AG09309 (cell line): ENCODE data around the gene SLC17A7.
A peak's percentile ranks its signal among the peaks of the same experiment; 100 is the strongest.

ENCODE experiments used
- DNase-seq: peaks from one replicate; pipeline ENCODE4 v3.0.0-alpha.2; 2010; ENCODE audit warnings: low read depth
- H3K4me3 ChIP-seq: 2 replicates; pipeline ENCODE4 v1.5.1; 2011; ENCODE audit warnings: mild to moderate bottlenecking, low read depth, low read length, moderate library complexity; ENCODE audit not compliant: control insufficient read depth
- TF ChIP-seq, protein P1 (sequence below): IDR thresholded peaks from 2 replicates; pipeline ENCODE4 v1.5.1; 2011; ENCODE audit warnings: mild to moderate bottlenecking, low read depth, low read length, inconsistent platforms; ENCODE audit not compliant: insufficient read depth, control insufficient read depth; ENCODE audit errors: missing control alignments

SLC17A7 gene

DNA sequence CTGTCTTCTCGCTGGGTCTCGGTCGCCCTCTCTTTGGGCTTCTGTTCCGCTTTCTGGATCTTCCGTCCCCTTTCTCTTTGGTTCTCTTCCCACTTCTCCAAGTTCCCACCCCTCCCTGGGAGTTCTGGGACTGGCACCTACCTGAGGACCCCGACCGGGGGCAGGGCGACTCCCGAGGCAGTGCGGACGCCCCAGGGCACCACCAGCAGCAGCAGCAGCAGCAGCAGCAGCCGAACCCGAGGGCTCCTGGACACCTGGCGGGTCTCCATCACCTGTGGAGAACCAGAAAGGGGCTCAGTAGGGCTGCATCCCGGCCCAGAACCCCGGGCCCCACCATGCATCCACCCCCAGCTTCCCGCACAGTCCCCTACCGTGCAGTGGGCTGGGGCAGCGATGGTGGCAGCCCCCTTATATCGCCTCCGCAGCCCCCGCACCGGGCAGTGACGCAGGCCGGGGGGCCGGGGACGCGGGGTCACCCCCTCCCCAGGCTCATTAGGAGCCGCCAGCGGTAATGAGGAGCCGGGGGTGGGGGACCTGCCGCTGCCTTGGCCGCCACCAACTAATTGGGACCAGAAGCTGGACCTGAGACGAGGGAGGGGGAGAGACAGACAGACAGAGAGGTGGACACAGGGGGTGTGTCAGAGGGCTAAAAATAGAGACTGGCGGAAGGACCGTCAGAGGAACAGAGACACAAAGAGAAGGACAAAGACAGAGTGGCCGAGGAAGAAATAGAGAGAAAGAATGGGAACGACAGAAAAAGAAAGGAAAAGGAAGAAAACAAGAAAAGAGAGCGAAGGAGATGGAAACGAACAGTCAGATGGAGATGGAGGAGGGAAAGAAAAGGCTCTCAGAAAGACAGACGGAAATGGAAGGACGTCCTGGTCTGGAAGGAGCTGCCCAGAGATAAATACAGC is 18.0 kb downstream of the SLC17A7 start, which contains the start of gene PTH2:
Gene PTH2, minus strand, starts transcription at position 371 of the 914 bp plus-strand sequence. Its CDS starts 102 bp downstream, at position 269.
- TF ChIP-seq, protein P1, sequence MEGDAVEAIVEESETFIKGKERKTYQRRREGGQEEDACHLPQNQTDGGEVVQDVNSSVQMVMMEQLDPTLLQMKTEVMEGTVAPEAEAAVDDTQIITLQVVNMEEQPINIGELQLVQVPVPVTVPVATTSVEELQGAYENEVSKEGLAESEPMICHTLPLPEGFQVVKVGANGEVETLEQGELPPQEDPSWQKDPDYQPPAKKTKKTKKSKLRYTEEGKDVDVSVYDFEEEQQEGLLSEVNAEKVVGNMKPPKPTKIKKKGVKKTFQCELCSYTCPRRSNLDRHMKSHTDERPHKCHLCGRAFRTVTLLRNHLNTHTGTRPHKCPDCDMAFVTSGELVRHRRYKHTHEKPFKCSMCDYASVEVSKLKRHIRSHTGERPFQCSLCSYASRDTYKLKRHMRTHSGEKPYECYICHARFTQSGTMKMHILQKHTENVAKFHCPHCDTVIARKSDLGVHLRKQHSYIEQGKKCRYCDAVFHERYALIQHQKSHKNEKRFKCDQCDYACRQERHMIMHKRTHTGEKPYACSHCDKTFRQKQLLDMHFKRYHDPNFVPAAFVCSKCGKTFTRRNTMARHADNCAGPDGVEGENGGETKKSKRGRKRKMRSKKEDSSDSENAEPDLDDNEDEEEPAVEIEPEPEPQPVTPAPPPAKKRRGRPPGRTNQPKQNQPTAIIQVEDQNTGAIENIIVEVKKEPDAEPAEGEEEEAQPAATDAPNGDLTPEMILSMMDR = no peak
- DNase-seq = no peak
- H3K4me3 ChIP-seq = no peak within 1 kb of the TSS

DNA sequence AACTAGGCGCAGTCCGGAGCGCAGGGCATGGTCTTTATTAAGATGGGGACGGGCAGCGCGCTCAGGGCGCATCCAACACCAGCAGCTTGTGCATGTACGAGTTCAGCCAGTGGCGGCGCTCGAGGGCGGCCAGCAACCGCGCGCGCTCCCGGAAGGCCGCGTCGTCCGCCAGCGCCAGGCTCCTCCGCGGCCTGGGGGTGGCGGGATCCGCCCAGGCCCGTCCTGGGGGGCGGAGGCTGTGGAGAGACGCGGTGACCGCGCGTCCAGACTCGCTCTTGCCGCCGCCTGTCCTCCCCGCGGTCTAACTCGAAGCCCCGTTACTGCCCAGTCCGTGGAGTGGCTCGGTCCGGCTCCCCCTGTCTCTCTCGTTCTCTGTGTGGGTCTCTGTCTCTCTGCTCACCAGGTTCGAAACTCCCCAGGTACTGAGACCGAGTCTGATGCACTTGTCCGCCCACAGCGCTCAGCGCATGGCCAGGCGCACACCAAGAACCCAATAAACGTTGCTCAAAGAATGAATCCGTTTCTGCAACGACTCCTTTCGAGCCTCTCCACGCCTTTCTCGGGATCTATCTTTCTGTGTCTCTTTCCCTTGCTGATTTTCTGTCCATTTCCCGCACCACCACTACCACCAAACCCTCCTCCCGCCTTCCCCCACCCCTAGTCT is 18.8 kb downstream of the SLC17A7 start:
- no peak for DNase-seq
- TF ChIP-seq, protein P1 = peak; percentile 22
- no peak overlapping the region for H3K4me3 ChIP-seq

DNA sequence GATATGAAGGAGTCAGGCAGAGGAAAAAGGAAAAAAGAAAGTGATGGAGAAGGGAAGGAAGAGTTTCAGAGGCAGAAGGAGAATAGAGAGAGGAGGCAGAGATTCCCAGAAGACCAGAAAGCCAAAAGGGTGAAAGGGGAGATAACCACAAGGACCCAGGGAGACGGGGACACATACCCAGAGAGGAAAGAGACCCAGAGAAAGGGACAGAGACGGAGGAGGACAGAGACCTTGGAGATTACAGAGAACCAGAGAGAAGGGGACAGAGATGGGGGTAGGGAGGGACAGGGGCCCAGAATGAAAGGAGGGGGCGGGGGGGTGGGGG is 19.5 kb downstream of the SLC17A7 start:
- H3K4me3 ChIP-seq = no peak overlapping the region
- TF ChIP-seq, protein P1 = no peak
- DNase-seq = no peak

DNA sequence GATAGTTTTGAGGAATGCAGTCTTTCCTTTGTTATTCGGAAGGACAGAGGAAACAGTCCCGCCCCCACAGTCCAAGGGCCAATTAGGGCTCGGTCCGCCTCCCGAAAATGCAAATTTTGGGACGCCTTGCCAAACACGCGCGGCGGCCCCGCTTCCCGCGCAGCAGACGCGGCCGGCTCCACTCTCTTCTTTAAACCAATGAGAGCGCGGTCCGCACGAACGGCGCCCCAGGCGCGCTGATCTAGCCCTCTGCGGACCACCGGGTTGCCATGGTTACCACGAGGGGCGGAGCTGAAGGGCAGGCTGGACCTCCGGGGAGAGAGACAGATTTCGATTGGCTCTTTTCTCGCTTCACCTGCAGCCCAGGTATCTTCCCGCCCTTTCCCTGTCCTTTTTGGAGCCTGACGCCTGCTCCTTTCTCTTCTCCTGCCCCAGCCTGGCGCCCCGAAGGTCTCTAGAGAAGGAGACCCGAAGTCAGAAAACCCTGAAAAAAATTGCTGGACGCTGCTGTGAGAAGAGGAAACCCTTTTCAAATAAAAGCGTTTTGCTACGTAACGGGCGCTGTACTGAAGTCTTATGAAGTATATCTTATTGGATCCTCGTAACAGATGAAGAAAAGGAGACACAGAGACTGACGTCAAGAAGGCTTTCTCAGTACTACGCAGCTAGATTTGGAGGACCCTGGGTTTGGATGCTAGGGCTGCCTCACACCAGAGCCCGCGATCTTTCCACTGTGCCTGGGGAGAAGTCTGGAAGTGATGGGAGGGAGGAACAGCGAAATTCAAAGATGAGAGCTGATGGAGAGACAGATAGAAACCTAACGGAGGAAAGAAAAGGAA is 20.1 kb downstream of the SLC17A7 start:
- no peak for DNase-seq
- TF ChIP-seq, protein P1 = no peak
- no peak overlapping the region for H3K4me3 ChIP-seq

DNA sequence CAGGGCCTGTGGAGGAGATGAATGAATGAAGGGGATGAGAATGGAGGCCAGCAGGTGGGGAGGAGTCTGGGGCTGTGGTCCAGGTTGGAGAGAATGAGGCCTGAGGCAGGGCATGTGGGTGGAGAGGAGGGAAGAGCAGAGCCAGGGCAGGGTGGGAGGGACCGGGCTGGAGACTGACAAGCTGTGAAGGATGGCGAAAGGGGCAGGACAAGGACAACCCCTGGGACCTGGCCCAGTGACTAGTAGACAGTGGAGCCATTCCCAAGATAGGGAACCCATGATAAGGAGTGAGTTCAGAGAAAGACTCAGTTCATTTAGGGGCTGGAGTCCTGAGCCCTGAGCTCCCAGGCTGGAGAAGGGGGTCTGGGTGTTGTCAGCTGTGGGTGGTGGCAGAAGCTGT is 21.1 kb downstream of the SLC17A7 start:
- no peak overlapping the region for H3K4me3 ChIP-seq
- DNase-seq = no peak
- TF ChIP-seq, protein P1 = no peak

DNA sequence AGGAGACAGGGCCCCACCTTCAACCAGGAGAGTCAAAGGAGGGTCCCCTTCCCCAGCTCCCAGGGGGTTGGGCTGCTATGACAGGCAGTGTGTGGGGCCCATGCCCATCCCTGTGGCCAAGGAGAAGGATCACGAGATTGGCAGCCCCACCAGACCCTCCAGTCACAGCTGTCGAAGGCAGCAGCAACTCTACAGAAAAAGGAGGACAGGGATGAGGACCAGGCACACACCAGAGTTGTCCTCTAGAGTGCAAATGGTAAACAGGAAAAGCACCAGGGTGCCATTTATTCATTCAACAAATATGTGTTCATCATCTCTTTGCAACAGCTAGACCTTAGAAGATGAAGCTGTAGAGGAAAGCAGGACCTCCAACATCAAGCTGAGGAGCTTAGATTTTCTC is 22.2 kb downstream of the SLC17A7 start:
- TF ChIP-seq, protein P1 = no peak
- DNase-seq = no peak
- no peak overlapping the region for H3K4me3 ChIP-seq
